IPS-18c (cell line): Measurements from ENCODE around the gene PSD.
"Not testable (repeated sequence)": the region's sequence is repeated elsewhere in the genome, so short reads cannot be mapped to it uniquely, and the experiment has no call there.

Experiments
- H3K4me3 ChIP-seq: 2 replicates; pipeline ENCODE4 v1.7.0; 2013; ENCODE audit warnings: low read depth, mild to moderate bottlenecking, low read length, moderate library complexity; ENCODE audit not compliant: insufficient read depth
- H3K9me3 ChIP-seq: one replicate; pipeline ENCODE4 v1.6.1; 2013; ENCODE audit warnings: mild to moderate bottlenecking, low read length, moderate library complexity; ENCODE audit not compliant: control insufficient read depth, insufficient read depth

PSD gene

DNA sequence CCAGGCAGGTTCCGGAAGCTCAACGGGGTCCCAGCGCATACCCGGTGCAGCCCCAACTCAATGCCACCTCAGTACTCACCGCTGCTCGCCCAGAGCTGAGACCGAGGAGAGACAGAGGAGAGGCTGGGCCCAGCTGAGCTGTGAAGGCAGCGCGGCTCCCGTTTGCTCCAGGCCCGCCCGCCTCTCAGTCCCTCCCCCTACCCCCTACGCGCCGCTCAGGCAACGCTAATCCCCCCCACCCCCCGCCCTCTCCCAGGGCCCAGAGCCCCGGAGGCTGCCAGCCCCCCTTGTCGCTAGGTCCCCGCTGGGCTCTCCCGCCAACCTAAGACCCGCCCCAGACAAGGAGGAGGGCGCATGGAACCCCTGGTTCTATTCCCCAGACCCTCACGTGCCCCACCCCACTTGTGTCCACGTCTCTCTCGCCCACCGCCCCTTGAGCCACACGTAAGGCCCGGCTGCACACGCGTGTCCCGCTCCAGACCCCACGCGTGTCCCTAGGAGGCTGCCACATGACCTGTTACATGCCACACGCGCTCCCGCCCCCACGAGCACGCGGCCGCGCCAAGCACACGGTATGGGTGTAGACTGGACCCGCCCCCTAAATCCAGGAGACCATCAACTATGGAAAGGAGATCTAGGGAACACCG is at the start of gene PSD:
TSS of gene PSD (minus strand) at position 164 of the 647 bp plus-strand sequence. CDS start 1,747 bp downstream, outside the sequence.
- Histone ChIP-seq H3K9me3 (no peaks in the 10 kb centered on the region), H3K4me3 (peak within 1 kb of the TSS; percentile 64)

- H3K9me3 ChIP-seq: no peaks in the 10 kb centered on the region
- H3K4me3 ChIP-seq: no peak overlapping the region
Observed at GRCh38 chr10:102467971-102468438, 49.4 kb upstream of the PSD start.

DNA sequence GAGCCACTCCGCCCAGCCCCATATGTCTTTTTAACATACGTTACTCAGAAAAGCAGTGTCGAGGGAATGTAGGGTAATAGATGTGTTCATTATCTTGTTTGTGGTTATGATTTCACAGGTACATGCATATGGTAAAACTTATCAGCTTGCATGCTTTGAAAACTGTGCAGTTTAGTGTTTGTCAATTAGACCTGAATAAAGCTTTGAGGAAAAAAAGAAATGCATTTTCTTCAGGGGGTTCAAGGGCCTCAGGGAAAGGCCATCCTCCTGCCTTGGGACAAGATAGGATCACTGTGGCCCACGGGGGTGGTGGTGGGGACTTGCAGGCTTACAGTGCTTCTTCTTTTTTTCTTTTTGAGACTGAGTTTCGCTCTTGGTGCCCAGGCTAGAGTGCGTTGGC is 48.7 kb upstream of the PSD start:
- Histone ChIP-seq H3K4me3 (no peak overlapping the region), H3K9me3 (no peaks in the 10 kb centered on the region)

DNA sequence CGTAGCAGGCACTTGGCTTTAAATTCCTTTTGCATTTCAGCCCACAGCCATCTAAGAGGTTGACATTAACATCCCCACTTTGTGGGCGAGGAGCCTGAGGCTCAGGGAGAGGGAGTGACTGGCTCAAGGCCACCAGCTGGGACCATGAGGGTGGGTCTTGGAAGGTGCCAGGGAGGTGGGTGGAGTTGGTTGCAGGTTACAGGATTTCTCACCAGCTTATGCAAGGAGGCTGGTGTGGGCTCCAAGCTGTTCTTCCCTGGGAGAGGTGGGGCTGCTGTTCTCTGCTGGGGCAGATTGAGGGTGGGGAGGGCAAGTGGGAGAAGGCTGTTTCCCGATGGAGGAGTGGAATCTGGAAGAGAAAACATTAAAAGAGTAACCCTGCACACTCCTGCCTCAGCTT is 46.9 kb upstream of the PSD start:
- H3K9me3 ChIP-seq: no peaks in the 10 kb centered on the region
- no peak overlapping the region for H3K4me3 ChIP-seq

DNA sequence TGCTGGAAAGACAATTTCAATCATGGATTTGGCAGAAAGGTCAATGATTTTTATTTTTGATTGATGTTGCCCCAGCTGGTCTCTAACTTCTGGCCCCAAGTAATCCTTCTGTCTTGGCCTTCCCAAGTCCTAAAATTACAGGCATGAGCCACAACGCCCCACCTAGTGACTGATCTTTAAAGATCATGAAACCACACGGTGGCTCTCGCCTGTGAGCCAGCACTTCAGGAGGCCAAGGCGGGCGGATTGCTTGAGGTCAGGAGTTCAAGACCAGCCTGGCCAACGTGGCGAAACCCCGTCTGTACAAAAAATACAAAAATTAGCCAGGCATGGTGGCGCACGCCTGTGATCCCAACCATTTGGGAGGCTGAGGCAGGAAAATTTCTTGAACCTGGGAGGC is 45.4 kb upstream of the PSD start:
- H3K4me3 ChIP-seq: no peak overlapping the region
- no peaks in the 10 kb centered on the region for H3K9me3 ChIP-seq

GRCh38 chr10:102462512-102463054 is 44.0 kb upstream of the PSD start:
- Histone ChIP-seq H3K4me3 (0 out of 2 replicates have a peak overlapping the region, but pooled peaks have one; percentile 64), H3K9me3 (no peaks in the 10 kb centered on the region)

GRCh38 chr10:102461187-102462054 is 42.8 kb upstream of the PSD start:
- no peaks in the 10 kb centered on the region for H3K9me3 ChIP-seq

GRCh38 chr10:102460836-102461186 is 42.2 kb upstream of the PSD start:
- H3K4me3 ChIP-seq: peak overlapping the region; percentile 25; the same call in 1 of the 2 replicates

More at GRCh38 chr10:102461187-102462054, 42.8 kb upstream of the PSD start:
- peak overlapping the region; percentile 64 for H3K4me3 ChIP-seq

GRCh38 chr10:102458656-102459055 is 40.1 kb upstream of the PSD start:
- H3K9me3 ChIP-seq: no peaks in the 10 kb centered on the region
- H3K4me3 ChIP-seq: no peak overlapping the region

More at GRCh38 chr10:102460836-102461186, 42.2 kb upstream of the PSD start:
- no peaks in the 10 kb centered on the region for H3K9me3 ChIP-seq

- no peak overlapping the region for H3K4me3 ChIP-seq
- no peaks in the 10 kb centered on the region for H3K9me3 ChIP-seq
Observed at GRCh38 chr10:102457591-102458150, 39.1 kb upstream of the PSD start.

GRCh38 chr10:102455893-102456471 is 37.4 kb upstream of the PSD start:
- no peak overlapping the region for H3K4me3 ChIP-seq

DNA sequence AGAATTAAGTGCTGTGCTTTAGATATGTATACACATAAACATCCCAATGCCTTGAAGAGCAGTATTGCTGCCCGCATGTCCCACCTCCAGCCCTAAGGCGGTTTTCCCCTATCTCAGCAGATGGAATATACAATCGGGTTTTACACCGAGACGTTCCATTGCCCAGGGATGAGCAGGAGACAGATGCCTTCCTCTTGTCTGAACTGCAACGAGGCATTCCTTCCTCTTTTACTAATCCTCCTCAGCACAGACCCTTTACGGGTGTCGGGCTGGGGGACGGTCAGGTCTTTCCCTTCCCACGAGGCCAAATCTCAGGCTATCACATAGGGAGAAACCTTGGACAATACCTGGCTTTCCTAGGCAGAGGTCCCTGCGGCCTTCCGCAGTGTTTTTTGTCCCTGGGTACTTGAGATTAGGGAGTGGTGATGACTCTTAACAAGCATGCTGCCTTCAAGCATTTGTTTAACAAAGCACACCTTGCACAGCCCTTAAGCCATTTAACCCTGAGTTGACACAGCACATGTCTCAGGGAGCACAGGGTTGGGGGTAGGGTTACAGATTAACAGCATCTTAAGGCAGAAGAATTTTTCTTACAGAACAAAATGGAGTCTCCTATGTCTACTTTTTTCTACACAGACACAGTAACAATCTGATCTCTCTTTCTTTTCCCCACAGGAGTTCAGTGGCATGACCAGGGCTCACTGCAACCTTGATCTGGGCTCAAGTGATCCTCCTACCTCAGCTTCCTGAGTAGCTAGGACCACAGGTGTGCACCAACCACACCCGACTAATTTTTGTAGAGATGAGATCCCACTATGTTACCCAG is 36.3 kb upstream of the PSD start:
- not testable (repeated sequence) for H3K9me3 ChIP-seq, H3K4me3 ChIP-seq

More at GRCh38 chr10:102455893-102456471, 37.4 kb upstream of the PSD start:
- no peaks in the 10 kb centered on the region for H3K9me3 ChIP-seq

DNA sequence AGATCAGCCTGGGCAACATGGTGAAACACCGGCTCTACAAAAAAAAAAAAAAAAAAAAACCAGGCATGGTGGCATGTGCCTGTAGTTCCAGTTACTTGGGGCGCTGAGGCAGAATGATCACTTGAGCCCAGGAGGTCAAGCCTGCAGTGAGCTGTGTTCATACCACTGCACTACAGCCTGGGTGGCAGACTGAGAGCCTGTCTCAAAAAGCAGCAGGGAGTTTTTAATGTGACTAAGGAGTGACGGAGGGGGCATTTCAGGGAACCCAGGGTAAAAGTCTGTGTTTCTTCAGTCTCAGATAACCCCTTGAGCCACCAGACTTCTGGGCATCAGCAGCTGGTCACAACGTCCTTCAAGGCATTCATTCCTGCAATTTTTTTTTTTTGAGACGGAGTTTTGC is 34.9 kb upstream of the PSD start:
- Histone ChIP-seq H3K9me3 (no peaks in the 10 kb centered on the region), H3K4me3 (peak overlapping the region; percentile 31)

GRCh38 chr10:102452672-102453340 is 34.2 kb upstream of the PSD start:
- H3K9me3 ChIP-seq: no peaks in the 10 kb centered on the region
- no peak overlapping the region for H3K4me3 ChIP-seq

DNA sequence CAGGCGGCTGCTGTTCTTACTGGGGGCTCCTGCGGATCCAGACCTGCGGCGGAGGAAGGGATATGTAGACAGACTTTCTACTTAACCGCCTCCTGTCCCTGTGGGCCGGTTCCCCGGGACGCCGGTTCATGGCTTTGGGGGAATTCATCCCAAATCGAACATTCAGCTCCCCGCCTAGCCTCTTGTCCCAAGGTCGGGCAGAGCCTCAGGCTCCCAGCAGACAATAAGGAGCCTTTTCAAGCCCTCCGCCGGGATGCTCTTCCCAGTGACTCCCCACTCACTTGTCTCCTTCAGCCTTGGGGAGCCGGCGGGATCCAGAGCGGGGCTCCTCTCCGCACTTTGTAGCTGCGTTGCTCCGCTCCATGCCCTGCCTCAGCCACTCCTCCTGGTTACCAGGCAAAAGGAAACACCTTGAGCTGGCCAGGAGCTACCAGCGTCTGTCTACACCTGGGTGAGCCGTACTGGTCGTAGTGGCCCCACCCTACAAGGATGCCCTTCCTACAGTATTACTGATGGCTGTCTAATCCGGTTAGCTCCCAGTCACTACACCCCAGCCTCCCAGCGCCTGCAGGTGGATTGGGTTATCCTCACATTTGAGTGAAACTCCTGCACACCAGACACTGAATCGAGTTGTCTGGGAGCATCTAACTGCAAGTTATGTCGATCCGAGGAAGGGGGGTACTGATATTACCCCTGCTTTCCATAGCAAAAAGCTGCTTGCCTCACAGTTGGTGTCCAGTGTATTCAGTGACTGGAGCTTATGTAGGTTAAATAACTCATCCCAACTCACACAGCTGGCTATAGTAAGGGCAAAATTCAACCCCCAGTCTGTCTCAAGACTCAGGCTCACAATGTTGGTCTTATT is 32.8 kb upstream of the PSD start, which contains the start of gene C10orf95:
TSS of gene C10orf95 (minus strand) at position 439 of the 865 bp plus-strand sequence. CDS start 450 bp downstream, outside the sequence.
- Histone ChIP-seq H3K4me3 (peak within 1 kb of the TSS; percentile 89), H3K9me3 (no peaks in the 10 kb centered on the region)
